ENCODE data around the gene RABGAP1.

The RABGAP1 gene

DNA sequence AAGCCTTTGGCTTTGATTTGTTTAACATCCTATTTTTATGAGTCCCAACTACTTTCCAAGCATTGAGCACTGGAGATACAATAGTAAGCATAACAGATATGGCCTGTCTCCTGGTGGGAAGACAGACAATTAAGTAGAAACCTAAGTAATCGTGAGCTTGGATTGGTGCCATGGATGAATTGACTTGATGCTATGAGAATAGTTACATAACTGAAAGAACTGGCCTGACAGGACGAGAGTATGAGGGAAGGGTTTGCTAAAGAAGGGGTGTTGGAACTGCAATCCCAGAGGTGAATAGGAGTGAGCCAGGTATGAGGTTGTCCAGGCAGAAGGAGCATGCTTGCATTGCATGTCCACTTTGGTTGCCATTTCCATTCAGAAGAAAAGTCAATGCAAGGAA lies 145.1 kb downstream of the RABGAP1 start:
- no peak for DNase-seq (ENCODE audit: low read depth)

DNA sequence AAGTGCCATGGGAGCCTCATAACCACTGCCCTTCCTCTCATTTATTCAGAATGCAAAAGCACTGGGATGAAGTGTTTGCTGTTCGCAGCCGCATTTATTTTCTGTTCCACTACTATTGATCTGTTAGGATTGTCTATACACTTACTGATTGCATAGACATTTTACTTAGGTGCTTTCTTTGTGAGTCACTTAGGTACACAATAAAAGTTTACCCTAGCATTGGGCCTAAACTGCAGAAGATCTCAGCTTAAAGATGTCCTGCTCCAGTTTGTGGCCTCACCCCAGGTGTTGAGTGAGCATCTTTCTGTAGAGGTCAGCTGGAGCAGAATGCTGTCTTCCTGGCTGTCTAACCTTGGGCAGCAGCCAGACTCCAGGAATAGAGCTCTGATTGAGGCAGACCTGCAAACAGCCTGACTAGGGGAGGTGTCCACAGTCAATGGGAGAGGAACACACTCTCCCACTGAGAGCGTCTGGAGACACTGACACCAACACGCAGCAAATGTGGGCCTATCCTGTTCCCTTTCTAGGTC lies 146.6 kb downstream of the RABGAP1 start:
- no peak for DNase-seq (ENCODE audit: low read depth)

DNA sequence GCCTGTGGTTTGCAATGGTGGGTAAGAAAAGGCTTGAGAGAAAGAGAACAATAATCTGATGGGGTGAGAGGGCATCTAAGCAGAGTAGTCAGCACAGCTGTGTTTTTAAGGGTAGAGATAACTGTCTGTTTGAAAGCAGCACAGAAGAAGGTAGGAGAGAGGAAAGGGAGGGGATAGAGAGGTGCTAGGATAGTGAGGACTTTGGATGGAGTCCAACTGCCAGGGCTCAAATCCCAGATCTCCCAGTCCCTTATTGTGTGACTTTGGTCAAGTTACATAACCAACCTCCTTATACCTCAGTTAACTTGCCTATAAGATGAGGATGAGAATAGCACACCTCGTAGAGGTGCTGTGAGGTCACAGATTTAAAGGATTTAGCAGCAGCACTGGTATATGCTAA lies 148.2 kb downstream of the RABGAP1 start:
- DNase-seq (ENCODE audit: low read depth) = no peak

DNA sequence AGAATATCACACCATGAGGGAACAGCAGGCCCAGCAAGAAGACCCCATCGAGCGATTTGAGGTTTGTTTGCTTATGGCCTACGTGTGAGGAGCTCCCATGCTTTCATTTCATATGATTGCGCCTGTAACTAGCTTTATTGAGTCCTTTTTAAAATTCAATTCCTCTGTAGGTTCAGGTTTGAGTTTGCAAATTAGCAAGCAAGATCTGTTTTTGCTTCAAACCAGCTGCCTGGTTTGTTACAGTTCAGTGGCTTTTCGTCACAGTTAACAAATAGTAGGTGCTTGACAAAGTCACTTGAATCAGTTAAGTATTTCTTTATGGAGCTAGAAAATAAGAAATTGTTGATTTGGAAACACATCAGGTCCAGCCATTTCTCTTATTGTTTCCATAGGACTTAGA lies 149.0 kb downstream of the RABGAP1 start:
- no peak for DNase-seq (ENCODE audit: low read depth)

DNA sequence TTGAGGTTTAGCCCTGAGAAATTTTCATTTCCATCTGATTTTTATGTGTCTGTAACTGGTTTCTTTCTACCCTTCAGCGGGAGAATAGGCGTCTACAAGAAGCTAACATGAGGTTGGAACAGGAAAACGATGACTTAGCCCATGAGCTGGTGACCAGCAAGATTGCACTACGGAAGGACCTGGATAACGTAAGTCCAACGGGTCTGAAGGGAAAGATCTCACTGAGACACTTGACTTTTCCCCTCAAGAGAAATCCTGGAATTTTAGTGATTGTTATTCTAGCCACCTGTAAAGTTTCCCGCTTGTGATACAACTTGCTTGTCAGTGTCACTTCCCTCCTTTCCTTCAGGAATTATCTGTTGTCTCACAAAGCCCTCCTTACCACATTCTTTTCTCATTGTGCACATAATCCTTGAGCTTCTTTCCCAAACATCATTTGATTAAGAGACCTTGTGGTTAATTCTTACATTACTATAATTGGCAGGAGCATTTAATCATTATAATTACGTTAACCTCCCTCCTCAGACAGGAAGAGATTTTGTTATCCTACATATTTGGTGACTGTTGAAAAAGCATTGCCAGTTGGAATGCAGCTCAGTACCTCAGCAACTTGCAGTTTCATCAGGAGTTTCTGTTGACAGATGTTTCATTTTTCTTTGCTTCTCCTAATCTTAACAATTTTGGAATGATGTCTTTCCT lies 149.5 kb downstream of the RABGAP1 start:
- no peak for DNase-seq (ENCODE audit: low read depth)

DNA sequence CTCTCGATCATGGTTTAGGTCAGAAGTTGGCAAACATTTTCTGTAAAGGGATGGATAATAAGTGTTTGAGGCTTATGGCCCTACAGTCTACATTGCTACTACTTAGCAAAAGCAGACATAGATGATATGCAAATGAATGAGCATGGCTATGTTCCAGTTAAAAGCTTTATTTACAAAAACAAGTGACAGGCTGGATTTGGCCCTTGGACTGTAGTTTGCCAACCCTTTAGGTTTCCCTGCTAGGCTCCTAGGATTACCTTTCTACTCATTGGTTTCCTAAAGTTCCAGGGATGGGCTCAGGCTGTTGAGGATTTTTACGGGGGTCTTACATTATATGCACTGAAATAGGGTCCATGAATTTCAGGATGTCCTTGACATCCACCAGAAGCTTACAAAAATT lies 150.1 kb downstream of the RABGAP1 start:
- no peak for DNase-seq (ENCODE audit: low read depth)

DNA sequence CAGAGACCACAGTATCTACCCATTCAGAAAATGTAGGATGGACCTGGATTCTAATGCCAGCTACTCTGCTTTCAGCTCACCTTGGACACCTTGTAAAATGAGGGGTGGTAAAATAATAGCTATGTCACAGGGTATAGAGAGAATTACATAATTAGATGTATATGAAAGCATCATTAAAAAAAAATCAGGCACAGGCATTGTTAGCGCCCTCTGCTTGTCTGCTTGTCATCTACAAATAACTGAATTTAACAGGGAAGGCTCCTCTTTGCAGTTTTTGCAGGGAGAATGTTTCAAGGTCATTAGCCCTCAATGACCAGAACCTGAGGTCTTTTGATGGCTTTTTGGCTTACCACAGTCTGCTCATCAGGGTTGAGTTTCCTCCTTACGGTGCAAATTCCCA lies 150.6 kb downstream of the RABGAP1 start:
- no peak for DNase-seq (ENCODE audit: low read depth)

DNA sequence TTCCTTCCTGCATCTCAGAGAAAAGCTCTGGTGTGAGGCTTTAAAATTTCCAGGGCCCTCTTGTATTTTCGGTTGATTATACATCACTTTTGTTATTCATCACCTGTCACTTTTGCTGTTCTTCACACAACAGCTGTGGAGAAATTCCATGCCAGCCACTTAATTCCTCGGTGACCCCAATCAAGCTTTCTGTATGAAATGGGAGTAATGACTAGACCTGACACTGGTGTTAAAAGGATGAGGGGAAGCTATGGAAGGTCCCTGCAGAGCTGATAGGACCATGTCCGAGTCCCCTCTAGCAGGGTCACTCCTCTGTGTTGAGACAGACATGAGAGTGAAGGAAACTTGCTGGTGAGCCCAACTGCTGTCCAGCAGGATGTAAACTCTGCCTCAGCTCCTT lies 152.3 kb downstream of the RABGAP1 start:
- no peak for DNase-seq (ENCODE audit: low read depth)

DNA sequence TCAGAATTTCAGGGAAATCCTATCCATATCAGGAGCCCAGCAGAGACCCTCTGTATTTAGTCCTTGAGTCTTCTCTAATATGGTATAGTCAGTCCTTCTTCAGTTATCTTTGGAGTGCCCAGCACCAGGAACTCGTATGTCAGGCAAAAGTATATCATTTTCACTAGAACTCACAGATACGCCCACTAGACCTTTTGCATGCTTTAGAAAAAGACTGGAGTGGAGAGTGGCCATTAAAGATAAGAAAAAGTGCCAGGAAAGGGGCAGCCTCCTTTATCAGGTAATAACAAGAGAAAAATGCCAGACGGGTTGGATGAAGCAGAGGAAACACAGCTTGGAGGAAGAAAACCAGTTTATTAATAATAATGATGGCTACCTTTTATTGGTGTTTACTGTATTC lies 156.2 kb downstream of the RABGAP1 start:
- DNase-seq (ENCODE audit: low read depth) = no peak

DNA sequence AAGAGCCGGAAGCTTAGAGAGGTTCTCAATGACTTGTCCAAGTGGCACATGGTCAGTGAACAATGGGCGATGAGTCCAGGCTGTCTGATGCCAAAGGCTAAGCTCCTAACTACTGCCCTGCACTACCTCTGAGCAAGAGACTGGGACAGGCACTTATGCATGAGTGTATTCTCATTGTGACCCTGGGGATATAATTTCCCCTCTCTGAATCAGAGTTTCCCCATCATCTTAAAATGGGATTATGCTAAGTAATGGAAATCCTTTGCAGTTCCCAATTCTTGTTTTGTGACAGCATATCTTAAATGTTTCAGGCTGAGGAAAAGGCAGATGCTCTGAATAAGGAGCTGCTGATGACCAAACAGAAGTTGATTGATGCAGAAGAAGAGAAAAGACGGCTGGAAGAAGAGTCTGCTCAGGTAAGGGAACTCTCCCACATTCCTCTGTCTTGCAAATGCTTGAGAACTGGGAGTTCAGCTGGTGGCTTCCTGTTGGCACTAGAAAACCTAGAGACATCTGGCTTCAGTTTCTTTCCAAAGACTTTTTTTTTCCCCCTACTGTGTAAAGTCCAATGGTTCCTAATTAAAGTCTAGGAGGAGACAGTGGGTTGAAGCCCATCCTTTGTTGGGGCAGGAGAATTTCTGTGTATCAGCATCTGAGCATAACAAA lies 156.7 kb downstream of the RABGAP1 start:
- DNase-seq (ENCODE audit: low read depth) = no peak

DNA sequence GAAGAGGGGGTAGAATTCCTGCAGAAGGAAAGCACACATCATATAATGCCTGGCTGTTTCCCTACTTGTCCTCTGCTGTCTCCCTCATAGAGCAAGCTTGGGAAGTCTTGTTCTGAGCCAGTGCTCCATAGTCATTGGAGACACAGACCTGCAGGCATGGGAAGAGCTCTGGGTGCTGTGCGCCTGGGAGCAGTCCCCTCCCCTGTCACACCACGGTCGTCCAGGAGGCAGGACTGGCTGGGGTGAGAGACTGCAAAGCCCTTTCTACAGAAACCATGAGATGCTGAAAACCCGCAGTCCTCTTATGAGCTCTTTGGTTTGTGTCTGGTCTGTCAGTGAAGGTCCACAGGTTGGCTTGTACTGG lies 157.3 kb downstream of the RABGAP1 start:
- DNase-seq (ENCODE audit: low read depth) = no peak

DNA sequence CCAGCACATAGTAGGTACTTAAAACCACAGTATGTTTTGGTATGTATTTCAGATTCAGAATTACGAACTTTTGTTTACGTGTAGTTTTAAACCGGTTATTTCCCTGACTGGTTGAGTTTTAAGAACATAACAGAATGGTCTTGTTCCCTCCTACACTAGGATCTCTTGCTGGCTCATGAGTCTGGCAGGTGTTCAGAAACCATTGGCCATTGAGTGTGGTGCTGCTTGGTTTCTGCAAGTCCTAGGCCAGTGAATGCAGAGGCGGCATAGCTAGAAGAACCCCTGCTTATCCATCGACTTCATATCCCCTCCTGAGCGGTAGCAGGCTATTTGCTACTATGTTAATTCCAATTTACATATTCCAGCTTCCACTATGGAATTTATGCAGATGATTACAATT lies 158.2 kb downstream of the RABGAP1 start:
- DNase-seq (ENCODE audit: low read depth) = no peak

DNA sequence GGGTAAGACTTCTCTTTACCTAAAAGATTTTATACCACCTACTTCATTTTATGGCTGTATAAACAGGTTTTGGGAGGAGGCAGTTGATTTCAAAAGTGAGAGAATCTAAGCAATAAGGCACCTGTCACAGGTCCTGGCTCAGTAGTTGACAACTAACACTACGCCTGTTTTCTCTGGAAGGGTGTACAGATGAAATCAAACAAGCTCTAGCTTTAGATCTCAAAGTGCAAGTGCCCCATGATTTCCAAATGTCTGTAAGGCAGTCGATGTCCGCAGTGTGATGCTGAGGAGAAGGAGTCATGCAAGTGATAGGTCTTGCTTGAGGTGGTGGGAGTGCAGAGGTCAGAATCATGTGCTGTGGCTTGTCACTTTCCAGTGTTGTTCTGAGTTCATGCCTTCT lies 158.7 kb downstream of the RABGAP1 start:
- no peak for DNase-seq (ENCODE audit: low read depth)

DNA sequence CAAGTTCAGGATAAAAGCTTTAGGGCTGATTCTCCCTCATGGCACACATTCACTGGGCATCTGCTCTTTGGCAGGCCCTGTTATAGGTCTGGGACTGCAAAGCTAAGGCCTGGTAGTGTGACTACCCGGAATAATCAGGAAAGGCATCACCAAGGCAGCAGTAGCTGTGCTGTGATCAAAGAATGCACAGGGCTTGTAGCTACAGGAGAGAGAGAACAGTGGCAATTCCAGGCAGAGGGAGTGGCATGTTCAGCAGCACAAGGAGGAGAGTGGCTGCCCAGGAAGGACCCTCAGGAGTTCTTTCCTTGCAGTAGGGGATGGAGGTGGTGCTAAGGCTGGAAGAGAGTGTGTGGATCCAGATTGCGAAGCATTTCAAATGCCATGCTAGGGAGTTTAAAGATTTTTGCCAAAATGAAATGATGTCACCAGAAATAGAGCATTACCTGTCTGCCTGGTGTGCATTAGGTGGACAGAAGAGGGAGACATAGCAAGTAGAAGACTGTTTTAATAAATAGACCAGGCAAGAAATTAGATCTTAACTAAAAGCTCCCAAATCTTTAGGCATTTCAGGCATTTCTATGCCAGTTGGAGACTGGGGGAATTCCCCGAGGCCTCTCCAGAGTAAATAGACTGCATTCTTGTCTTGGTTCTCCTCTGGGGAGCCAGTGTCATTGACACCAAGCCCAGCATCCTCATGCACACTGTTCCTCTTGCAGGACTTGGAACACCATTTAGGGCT lies 161.7 kb downstream of the RABGAP1 start:
- DNase-seq (ENCODE audit: low read depth) = no peak

DNA sequence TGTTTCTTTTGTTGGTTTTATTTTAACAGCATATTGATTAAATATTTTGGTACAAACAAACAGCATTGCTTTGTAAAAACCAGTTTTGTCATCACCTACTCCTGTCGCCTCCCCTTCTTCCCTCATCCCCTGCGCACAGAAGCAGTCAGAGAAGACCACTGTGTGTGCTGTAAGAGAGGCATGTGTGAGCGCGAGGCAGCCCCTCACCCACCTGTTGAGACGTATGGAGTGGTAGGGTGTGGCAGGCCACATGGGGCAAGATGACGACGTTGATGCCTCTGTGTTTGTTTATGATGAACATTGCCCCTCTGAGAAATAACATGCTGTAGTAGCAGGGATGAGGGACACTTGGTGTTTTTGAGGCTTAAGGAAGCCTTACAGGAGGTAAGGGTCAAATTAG lies 164.0 kb downstream of the RABGAP1 start:
- no peak for DNase-seq (ENCODE audit: low read depth)

DNA sequence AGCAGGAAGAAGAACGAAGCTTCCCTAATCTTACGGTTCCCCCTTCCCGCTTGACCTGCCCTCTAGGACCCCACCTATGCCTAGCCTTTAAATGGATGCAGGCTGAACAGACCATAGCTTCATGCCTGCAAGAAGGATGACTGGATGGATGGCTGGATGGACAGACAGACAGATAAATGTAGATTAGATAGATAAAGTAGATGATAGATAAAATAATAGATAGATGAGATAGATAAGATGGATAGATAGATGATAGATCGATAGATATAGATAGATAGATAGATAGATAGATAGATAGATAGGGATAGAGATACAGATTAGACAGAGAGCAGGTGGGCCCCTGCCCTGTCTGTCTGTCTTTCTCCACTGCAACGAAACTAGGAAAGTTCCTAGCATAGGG lies 164.7 kb downstream of the RABGAP1 start:
- DNase-seq (ENCODE audit: low read depth) = no peak

DNA sequence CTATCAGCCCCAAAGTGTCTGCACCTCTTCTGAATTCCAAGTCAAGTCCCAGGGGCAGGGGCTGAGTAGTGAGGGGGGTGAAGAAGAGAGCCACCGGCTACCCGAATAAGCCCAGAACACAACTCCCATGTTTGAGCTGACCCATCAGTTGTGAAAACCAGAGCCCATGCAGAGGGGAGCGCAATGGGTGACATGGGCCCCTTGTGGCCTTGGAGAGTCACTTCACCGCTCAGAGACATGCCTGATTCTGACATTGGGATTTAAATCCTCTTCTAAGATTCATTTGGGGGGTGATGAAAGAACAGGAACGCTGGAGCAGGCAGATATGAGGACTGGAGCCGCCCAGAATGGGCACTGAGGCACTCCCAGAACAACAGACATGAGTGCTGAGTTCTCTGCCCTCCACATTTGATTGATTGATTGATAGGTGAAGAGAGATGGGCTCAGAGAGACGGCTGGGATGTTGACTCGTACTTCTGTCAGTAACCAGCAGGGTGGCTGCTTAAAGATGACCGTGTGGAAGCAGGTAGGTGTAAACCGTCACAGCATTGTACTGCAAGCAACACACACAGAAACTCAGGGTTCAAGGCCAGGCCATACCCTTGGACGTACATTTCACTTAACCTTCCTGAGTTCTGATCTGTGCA lies 166.9 kb downstream of the RABGAP1 start:
- DNase-seq (ENCODE audit: low read depth) = no peak

DNA sequence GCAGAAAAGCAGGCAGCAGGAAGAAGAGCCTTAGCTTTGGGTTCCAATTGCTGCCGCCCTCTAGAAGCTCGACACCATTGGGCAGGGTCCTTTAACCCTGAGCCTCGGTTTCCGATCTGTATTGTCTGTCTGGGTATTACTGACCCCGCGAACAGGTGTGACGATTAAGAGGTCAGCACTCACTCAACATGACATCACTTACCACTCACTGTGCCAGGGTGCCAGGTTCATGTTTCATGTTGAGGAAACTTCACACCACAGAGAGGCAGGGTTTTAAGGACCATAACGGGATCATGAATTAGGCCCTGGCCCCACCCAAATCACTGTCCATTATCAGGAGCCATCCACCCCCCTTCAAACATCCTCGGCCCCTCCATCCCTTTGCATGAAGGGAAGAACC lies 168.2 kb downstream of the RABGAP1 start:
- no peak for DNase-seq (ENCODE audit: low read depth)

DNA sequence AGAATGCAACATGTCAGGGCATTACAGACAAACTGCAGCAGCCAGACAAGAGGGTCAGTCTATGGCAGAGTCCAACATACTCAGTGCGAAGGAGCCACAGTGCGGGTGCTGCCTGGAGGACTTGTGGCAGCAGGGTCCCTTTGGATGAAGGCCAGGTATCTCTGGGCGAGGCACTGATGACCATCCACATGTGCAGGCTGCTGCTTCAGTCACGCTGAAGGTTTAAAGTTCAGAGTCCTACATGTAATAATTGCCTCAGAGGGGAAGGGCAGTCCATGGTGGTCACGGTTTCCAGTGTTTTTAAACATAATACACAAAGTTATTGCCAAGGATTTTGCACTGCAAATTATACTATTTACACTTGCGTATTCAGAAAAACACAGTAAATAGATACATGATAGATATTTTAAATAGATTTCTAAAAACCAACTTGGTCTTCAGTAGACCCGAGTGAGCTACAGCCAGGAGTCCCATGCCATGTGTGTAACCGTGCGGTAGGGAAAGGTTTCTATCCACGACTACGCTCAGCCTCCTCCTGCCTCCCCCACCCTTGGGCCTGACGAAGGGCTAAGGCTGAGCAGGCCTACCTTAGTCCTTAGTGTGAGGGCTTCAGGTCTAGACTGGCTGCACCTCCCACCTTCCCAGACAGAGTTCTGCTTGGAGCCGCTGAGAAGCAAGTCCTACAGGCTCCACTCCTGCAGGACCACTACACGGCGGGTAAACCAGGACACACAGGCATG lies 168.9 kb downstream of the RABGAP1 start:
- no peak for DNase-seq (ENCODE audit: low read depth)

DNA sequence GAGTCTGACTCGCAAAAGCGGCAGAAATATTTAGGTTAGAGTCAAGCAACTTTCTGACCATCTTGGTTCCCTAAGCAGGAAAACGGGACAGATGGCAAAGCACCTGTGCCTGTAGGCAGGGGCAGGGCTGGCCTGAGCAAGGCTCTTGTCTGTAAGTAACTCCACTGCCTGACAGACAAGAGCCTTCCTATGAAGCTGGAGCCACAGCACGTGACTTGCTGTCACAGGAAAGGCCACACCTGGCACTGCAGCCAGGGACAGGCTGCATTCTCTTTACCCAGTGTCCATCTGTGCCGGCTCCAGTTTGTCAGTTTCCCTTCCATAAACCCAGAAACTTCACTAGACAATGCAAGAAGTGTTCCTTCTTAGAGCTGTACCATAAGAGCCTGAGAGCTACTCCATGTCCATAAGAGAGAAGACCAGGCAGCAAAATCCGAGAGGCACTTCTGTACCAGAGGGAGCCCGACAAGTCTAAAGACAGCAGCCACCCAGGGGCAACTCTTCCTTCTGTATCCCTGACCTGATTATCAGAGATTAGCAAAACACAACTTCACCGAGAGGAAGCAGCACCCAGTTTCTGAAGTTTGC lies 170.7 kb downstream of the RABGAP1 start:
- DNase-seq (ENCODE audit: low read depth) = no peak
